RWPE2 (cell line): ENCODE results near the gene SH3RF2.
"Not testable (repeated sequence)": the region's sequence is repeated elsewhere in the genome, so short reads cannot be mapped to it uniquely, and the experiment has no call there.

Experiments used
- ATAC-seq: fragments of 200-7000 bp; cut with Tn5 transposase; 3 replicates; pipeline ENCODE4 v1.9.1; 2021; ENCODE audit warnings: low read depth
- DNase-seq: peaks from one replicate; pipeline ENCODE4 v3.0.0-alpha.2; 2020; ENCODE audit warnings: low spot score
- H3K27ac ChIP-seq: fragments of 450-650 bp; 2 replicates; pipeline ENCODE4 v1.5.1; 2017; ENCODE audit warnings: mild to moderate bottlenecking; ENCODE audit not compliant: poor library complexity, severe bottlenecking
- H3K27me3 ChIP-seq: fragments of 250-450 bp; sonication (Bioruptor Pico); 2 replicates; pipeline ENCODE4 v1.5.1; 2021; ENCODE audit warnings: mild to moderate bottlenecking, moderate library complexity; ENCODE audit not compliant: insufficient read depth, poor library complexity, severe bottlenecking
- H3K36me3 ChIP-seq: fragments of 250-450 bp; sonication (Bioruptor Pico); 2 replicates; pipeline ENCODE4 v1.5.1; 2020; ENCODE audit warnings: low read depth, mild to moderate bottlenecking, moderate library complexity
- H3K4me1 ChIP-seq: fragments of 250-450 bp; sonication (Bioruptor Pico); 2 replicates; pipeline ENCODE4 v1.5.1; 2021; ENCODE audit warnings: mild to moderate bottlenecking, moderate library complexity; ENCODE audit not compliant: insufficient read depth, poor library complexity, severe bottlenecking
- H3K4me3 ChIP-seq: fragments of 250-450 bp; sonication (Bioruptor Pico); 2 replicates; pipeline ENCODE4 v1.5.1; 2021; ENCODE audit warnings: mild to moderate bottlenecking, moderate library complexity; ENCODE audit not compliant: severe bottlenecking
- H3K9me3 ChIP-seq: fragments of 250-450 bp; sonication (Bioruptor Pico); 2 replicates; pipeline ENCODE4 v1.5.1; 2021; ENCODE audit warnings: mild to moderate bottlenecking, moderate library complexity; ENCODE audit not compliant: severe bottlenecking
- CTCF ChIP-seq: fragments of 450-650 bp; IDR thresholded peaks from one replicate; pipeline ENCODE4 v1.5.1; 2017; ENCODE audit warnings: mild to moderate bottlenecking, moderate library complexity; ENCODE audit not compliant: poor library complexity, severe bottlenecking

The SH3RF2 gene

GRCh38 chr5:146107901-146108300 lies 171.5 kb downstream of the SH3RF2 start:
- Histone ChIP-seq H3K4me1 (no peaks in the 10 kb centered on the region), H3K9me3 (no peaks in the 10 kb centered on the region), H3K27ac (no peak overlapping the region), H3K4me3 (no peak overlapping the region), H3K36me3 (peaks cover 23% of the 10 kb centered on the region), H3K27me3 (no peaks in the 10 kb centered on the region)
- TF ChIP-seq CTCF: no peak
- DNase-seq (no peak), ATAC-seq (no peak)

- H3K27me3 ChIP-seq: not testable (repeated sequence)
These were observed 172.5 kb downstream of the SH3RF2 start for GRCh38 chr5:146108870-146109269.

GRCh38 chr5:146109379-146109778 lies 173.0 kb downstream of the SH3RF2 start:
- Histone ChIP-seq H3K4me3 (no peak overlapping the region), H3K27me3 (no peaks in the 10 kb centered on the region), H3K4me1 (no peaks in the 10 kb centered on the region), H3K36me3 (peaks cover 35% of the 10 kb centered on the region), H3K9me3 (no peaks in the 10 kb centered on the region), H3K27ac (no peak overlapping the region)
- DNase-seq (no peak), ATAC-seq (0 out of 3 replicates have a peak, but pooled peaks have one; percentile 42)
- no peak for TF ChIP-seq CTCF

More at GRCh38 chr5:146108870-146109269, 172.5 kb downstream of the SH3RF2 start:
- DNase-seq, H3K9me3 ChIP-seq, H3K4me1 ChIP-seq, ATAC-seq, H3K27ac ChIP-seq, H3K4me3 ChIP-seq: not testable (repeated sequence)
- H3K36me3 ChIP-seq: peaks cover 33% of the 10 kb centered on the region

GRCh38 chr5:146111409-146111808 lies 175.0 kb downstream of the SH3RF2 start:
- no peak for TF ChIP-seq CTCF
- ATAC-seq (no peak), DNase-seq (no peak)
- Histone ChIP-seq H3K27me3 (no peaks in the 10 kb centered on the region), H3K27ac (no peak overlapping the region), H3K36me3 (peaks cover 48% of the 10 kb centered on the region), H3K4me1 (no peaks in the 10 kb centered on the region), H3K9me3 (no peaks in the 10 kb centered on the region), H3K4me3 (no peak overlapping the region)

- ATAC-seq: no peak
These were observed 176.1 kb downstream of the SH3RF2 start for GRCh38 chr5:146112476-146112875.

More at GRCh38 chr5:146112476-146112875, 176.1 kb downstream of the SH3RF2 start:
- H3K27ac ChIP-seq: no peak overlapping the region
- TF ChIP-seq CTCF: no peak
- DNase-seq: no peak
- peaks cover 59% of the 10 kb centered on the region for H3K36me3 ChIP-seq
- no peaks in the 10 kb centered on the region for H3K9me3 ChIP-seq
- no peaks in the 10 kb centered on the region for H3K27me3 ChIP-seq
- H3K4me1 ChIP-seq: no peaks in the 10 kb centered on the region
- H3K4me3 ChIP-seq: no peak overlapping the region
